HepG2 (cell line): Measurements from ENCODE around the gene FAM219B. TPM values are rescaled to one million over a fixed set of nuclear protein-coding genes. Genes with fewer than 3 reads are reported as not detected.

Source experiments
- ATAC-seq: fragments of 200-7000 bp; cut with Tn5 transposase; 3 replicates; pipeline ENCODE4 v1.9.1; 2020; ENCODE audit warnings: mild to moderate bottlenecking, moderate library complexity
- BruUV-seq: library from RNA; stranded (reverse); fragments of 400-500 nt; replicated peaks from 2 replicates; lab custom pipeline; 2021; lab: Mats Ljungman, UMichigan
- CTCF ChIA-PET: fragments of 300-600 bp; formaldehyde crosslinking; extraction: SDS; loops from one replicate; lab custom pipeline; 2021; ENCODE audit warnings: low total read pairs, inconsistent platforms, low intra/inter-chr PET ratio; lab: Yijun Ruan, JAX
- POLR2A ChIA-PET: fragments of 350-600 bp; sonication (Branson Sonifier 250); formaldehyde crosslinking; loops from one replicate; lab custom pipeline; 2020; ENCODE audit warnings: antibody characterized with exemption, inconsistent platforms; lab: Yijun Ruan, JAX
- DNase-seq: peaks from one replicate; pipeline ENCODE4 v3.0.0-alpha.2; 2015; ENCODE audit warnings: low spot score
- FAIRE-seq: peaks from 3 replicates; lab custom pipeline; 2011; peaks lifted over from hg19 to GRCh38; lab: Jason Lieb, UNC
- H2AFZ ChIP-seq: one replicate; pipeline ENCODE4 v1.6.1; 2011; ENCODE audit warnings: low read length, inconsistent platforms
- H3K27ac ChIP-seq: fragments of 300-600 bp; 3 replicates; pipeline ENCODE4 v1.8.0; 2011; ENCODE audit warnings: mixed run types, mild to moderate bottlenecking, mixed read lengths, low read length, inconsistent platforms; ENCODE audit not compliant: insufficient read depth; ENCODE audit errors: extremely low read length
- H3K27me3 ChIP-seq, 2 experiments: fragments of 200-600 bp in 1 of 2; 2 replicates in 1 of 2; 3 replicates in 1 of 2; pipeline versions ENCODE4 v1.6.0 to v1.8.0; 2011; ENCODE audit warnings: low read length in 2 of 2, mild to moderate bottlenecking in 2 of 2, moderate library complexity in 2 of 2, inconsistent platforms in 1 of 2; ENCODE audit not compliant: insufficient read depth in 2 of 2, control insufficient read depth in 1 of 2
- H3K36me3 ChIP-seq, 2 experiments: fragments of 200-600 bp in 1 of 2; replicated peaks in 1 of 2; 2 replicates in 1 of 2; 3 replicates in 1 of 2; pipeline versions ENCODE4 v1.5.1 to v1.8.0; 2011; ENCODE audit warnings: low read length in 2 of 2, inconsistent platforms in 1 of 2; ENCODE audit not compliant: insufficient read depth in 2 of 2, control insufficient read depth in 1 of 2
- H3K4me1 ChIP-seq: 2 replicates; pipeline ENCODE4 v1.5.1; 2012; ENCODE audit warnings: low read length, inconsistent platforms; ENCODE audit not compliant: insufficient read depth
- H3K4me2 ChIP-seq: 2 replicates; pipeline ENCODE4 v1.6.0; 2011; ENCODE audit warnings: low read depth, low read length, inconsistent platforms
- H3K4me3 ChIP-seq, 3 experiments: fragments of 200-600 bp in 1 of 3; sonication (generic), shearing (Covaris generic) in 1 of 3; replicated peaks in 1 of 3; 2 replicates each; pipeline ENCODE4 v1.5.1; 2011 to 2016; ENCODE audit warnings: low read length in 3 of 3, inconsistent platforms in 2 of 3, low read depth in 2 of 3, mild to moderate bottlenecking in 2 of 3, control low read depth in 1 of 3, mixed read lengths in 1 of 3; ENCODE audit not compliant: insufficient read depth in 1 of 3
- H3K79me2 ChIP-seq: one replicate; pipeline ENCODE4 v1.6.1; 2011; ENCODE audit warnings: low read length, inconsistent platforms; ENCODE audit not compliant: insufficient read depth
- H3K9ac ChIP-seq: 2 replicates; pipeline ENCODE4 v1.6.0; 2011; ENCODE audit warnings: mild to moderate bottlenecking, low read depth, low read length, inconsistent platforms; ENCODE audit not compliant: insufficient read depth
- H3K9me3 ChIP-seq: 2 replicates; pipeline ENCODE4 v1.5.1; 2012; ENCODE audit warnings: mild to moderate bottlenecking, low read length
- H4K20me1 ChIP-seq: 2 replicates; pipeline ENCODE4 v1.6.0; 2011; ENCODE audit warnings: inconsistent platforms, mild to moderate bottlenecking, low read length, moderate library complexity; ENCODE audit not compliant: insufficient read depth
- HOXA3 ChIP-seq: sonication (generic); formaldehyde crosslinking; IDR thresholded peaks from 2 replicates; pipeline ENCODE4 v1.5.0; 2020; ENCODE audit warnings: missing genetic modification reagents
- NFIB ChIP-seq: sonication (generic); formaldehyde crosslinking; IDR thresholded peaks from 2 replicates; pipeline ENCODE4 v1.9.0; 2021; ENCODE audit warnings: missing genetic modification reagents, mild to moderate bottlenecking, borderline replicate concordance
- ZNF652 ChIP-seq: IDR thresholded peaks from 2 replicates; pipeline ENCODE4 v1.6.1; 2016; ENCODE audit warnings: low read depth, borderline replicate concordance
- ZNF660 ChIP-seq: sonication (generic); formaldehyde crosslinking; IDR thresholded peaks from 2 replicates; pipeline ENCODE4 v1.5.1; 2020; ENCODE audit warnings: mild to moderate bottlenecking, low read depth, missing genetic modification reagents, borderline replicate concordance
- WGBS: methylation state at CpG from one replicate; pipeline ENCODE4 v1.1.6; 2017; ENCODE audit warnings: low lambda C conversion rate; 5-methylcytosine and 5-hydroxymethylcytosine counted together
- in situ Hi-C: cut with HindIII; loops from 2 replicates; pipeline ENCODE4 v1.10.0; 2017; ENCODE audit warnings: low pct_unique_long_range_greater_than_20kb; ENCODE audit not compliant: extremely low pct_ligation_motif_present
- intact Hi-C: fragments of 100-400 bp; cut with micrococcal nuclease; formaldehyde crosslinking; loops from one replicate; pipeline ENCODE4 v1.10.0; 2022; ENCODE audit not compliant: unreplicated experiment
- polyA plus RNA-seq, 8 experiments: library from polyadenylated mRNA; depleted of rRNA in 3 of 8; stranded (reverse) in 7 of 8; unstranded in 1 of 8; fragments of >200 nt; fragmentation: Illumina TruSeq in 4 of 8; extraction: Trizol in 4 of 8; gene quantifications; 2 replicates each; pipeline versions ENCODE4 v1.2.1 to v1.2.3, GENCODE V29; 2011 to 2016; ENCODE audit warnings: low read depth in 4 of 8, missing spikeins in 1 of 8, mixed read lengths in 1 of 8; ENCODE audit not compliant: insufficient read depth in 1 of 8
- total RNA-seq, 5 experiments: library from RNA; depleted of rRNA; stranded (reverse); fragments of >200 nt; fragmentation: Illumina TruSeq; extraction: Trizol; gene quantifications; 2 replicates each; pipeline ENCODE4 v1.2.3, GENCODE V29; 2016; ENCODE audit warnings: low read depth in 1 of 5
- TF ChIP-seq, protein P1 (sequence below): sonication (generic); formaldehyde crosslinking; IDR thresholded peaks from 2 replicates; pipeline ENCODE4 v1.5.0; 2020; ENCODE audit warnings: mild to moderate bottlenecking, missing genetic modification reagents
- TF ChIP-seq, protein P2 (sequence below): sonication (generic); formaldehyde crosslinking; IDR thresholded peaks from 2 replicates; pipeline ENCODE4 v1.4.0; 2020; ENCODE audit warnings: mild to moderate bottlenecking, low read depth, missing genetic modification reagents
- TF ChIP-seq, protein P3 (sequence below): sonication (generic); formaldehyde crosslinking; IDR thresholded peaks from 2 replicates; pipeline ENCODE4 v1.4.0; 2020; ENCODE audit warnings: missing genetic modification reagents

FAM219B gene
- total and polyA plus RNA-seq, 2 of the 13 experiments (the other 11 are each of a cell fraction or from before 2014, with no cell fraction given), result 36.6 to 50.2 TPM

DNA sequence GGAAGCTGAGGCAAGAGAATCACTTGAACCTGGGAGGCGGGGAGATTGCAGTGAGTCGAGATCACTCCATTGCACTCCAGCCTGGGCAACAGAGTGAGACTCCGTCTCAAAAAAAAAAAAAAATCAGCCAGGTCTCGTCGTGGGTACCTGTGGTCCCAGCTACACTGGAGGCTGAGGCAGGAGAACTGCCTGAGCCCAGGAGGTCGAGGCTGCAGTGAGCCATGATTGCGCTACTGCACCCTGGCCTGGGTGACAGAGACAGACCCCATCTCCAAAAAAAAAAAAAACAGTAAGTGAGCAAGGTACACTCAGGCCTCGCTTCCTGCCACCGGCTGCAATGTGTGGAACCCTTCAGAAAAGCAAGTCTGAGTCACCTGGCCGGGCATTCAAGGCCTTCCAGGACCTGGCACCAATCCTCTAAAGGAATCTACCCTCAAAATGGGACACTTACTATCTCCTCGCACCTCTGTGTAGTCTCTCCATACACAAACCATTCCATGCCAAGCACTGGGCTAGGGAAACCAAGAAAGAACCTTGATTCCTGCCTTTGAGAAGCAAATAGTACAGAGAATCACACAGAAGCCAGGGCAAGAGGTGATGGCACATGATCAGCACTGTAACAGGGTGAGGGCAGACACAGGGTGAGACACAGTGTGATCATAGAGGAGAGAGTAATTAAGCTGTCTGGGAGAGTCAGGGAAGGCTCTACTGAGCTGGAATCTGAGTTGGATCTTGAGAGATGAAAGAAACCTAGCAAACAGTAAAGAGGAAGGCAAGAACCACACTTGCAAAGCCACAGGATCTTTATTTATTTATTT lies 43.2 kb downstream of the FAM219B start:
- FAIRE-seq, result no peak
- no peak for DNase-seq
- Histone ChIP-seq H3K27ac (peak overlapping the region; percentile 13), H3K4me2 (no peak overlapping the region), H3K4me1 (peaks cover 43% of the 10 kb centered on the region), H3K9ac (no peak overlapping the region), H3K79me2 (peaks cover 36% of the 10 kb centered on the region), H4K20me1 (peaks cover 10% of the 10 kb centered on the region), H3K4me3 (no peak overlapping the region), H2AFZ (no peak overlapping the region), H3K27me3 (no peaks in the 10 kb centered on the region), H3K36me3 (peaks cover 0 to 2% of the 10 kb centered on the region in 2 experiments; a peak in 3 of 5 replicates), H3K9me3 (no peaks in the 10 kb centered on the region)
- no TSS peak for BruUV-seq
- ATAC-seq, result no peak
- 85% methylated on average over 11 of the region's 11 CpGs for WGBS
- CTCF ChIA-PET, result no interaction called here
- TF ChIP-seq HOXA3 (CRISPR knock-in tag), result no peak
- TF ChIP-seq, protein P1, sequence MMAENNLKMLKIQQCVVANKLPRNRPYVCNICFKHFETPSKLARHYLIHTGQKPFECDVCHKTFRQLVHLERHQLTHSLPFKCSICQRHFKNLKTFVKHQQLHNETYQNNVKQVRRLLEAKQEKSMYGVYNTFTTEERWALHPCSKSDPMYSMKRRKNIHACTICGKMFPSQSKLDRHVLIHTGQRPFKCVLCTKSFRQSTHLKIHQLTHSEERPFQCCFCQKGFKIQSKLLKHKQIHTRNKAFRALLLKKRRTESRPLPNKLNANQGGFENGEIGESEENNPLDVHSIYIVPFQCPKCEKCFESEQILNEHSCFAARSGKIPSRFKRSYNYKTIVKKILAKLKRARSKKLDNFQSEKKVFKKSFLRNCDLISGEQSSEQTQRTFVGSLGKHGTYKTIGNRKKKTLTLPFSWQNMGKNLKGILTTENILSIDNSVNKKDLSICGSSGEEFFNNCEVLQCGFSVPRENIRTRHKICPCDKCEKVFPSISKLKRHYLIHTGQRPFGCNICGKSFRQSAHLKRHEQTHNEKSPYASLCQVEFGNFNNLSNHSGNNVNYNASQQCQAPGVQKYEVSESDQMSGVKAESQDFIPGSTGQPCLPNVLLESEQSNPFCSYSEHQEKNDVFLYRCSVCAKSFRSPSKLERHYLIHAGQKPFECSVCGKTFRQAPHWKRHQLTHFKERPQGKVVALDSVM (CRISPR knock-in tag), result peak; percentile 71; the same call in 1 of the 2 replicates
- intact Hi-C loops (no loop called here), in situ Hi-C loops (no loop called here)
- POLR2A ChIA-PET, result no interaction called here

DNA sequence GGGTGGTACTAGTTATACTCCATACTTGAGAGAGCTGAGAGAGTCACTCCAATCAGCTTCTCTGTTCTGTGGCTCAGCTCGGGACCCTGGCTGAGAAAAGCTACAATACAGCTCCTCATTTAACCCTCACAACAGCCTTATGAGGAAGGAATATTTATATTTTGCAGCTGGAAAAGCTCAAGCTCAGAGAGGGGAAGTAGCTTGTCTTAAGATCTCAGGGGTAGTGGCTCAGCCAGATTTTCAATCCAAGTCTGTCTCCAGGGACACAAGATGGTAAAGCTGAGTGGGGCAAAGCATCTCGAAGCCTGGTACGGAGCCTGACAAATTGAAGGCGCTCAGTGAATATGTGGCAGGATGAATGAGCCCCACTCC lies 48.3 kb downstream of the FAM219B start:
- ATAC-seq (no peak), DNase-seq (no peak), FAIRE-seq (no peak)
- ChIA-PET POLR2A (interaction anchor here (0.7 to 1.1 kb wide), 2 partner anchors 16 to 65 kb away, joined by 3 to 4 read pairs; no protein-coding TSS in a partner anchor), CTCF (no interaction called here)
- Histone ChIP-seq H3K9me3 (no peaks in the 10 kb centered on the region), H3K27me3 (no peaks in the 10 kb centered on the region), H3K36me3 (peaks cover 4 to 13% of the 10 kb centered on the region in 2 experiments; a peak in 4 of 5 replicates), H2AFZ (no peak overlapping the region), H3K4me2 (no peak overlapping the region), H3K4me3 (no peak overlapping the region), H3K9ac (no peak overlapping the region), H3K79me2 (peaks cover 13% of the 10 kb centered on the region), H3K4me1 (peaks cover 22% of the 10 kb centered on the region), H4K20me1 (peaks cover 5% of the 10 kb centered on the region; the same call in 1 of the 2 replicates), H3K27ac (no peak overlapping the region)
- no TSS peak for BruUV-seq
- in situ Hi-C loops (no loop called here), intact Hi-C loops (no loop called here)
- 99% methylated on average over 4 of the region's 4 CpGs for WGBS
- TF ChIP-seq, protein P2, sequence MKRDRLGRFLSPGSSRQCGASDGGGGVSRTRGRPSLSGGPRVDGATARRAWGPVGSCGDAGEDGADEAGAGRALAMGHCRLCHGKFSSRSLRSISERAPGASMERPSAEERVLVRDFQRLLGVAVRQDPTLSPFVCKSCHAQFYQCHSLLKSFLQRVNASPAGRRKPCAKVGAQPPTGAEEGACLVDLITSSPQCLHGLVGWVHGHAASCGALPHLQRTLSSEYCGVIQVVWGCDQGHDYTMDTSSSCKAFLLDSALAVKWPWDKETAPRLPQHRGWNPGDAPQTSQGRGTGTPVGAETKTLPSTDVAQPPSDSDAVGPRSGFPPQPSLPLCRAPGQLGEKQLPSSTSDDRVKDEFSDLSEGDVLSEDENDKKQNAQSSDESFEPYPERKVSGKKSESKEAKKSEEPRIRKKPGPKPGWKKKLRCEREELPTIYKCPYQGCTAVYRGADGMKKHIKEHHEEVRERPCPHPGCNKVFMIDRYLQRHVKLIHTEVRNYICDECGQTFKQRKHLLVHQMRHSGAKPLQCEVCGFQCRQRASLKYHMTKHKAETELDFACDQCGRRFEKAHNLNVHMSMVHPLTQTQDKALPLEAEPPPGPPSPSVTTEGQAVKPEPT (CRISPR knock-in tag), result no peak
- TF ChIP-seq NFIB (CRISPR knock-in tag) (no peak), ZNF660 (CRISPR knock-in tag) (no peak), ZNF652 (CRISPR knock-in tag) (no peak)
- TF ChIP-seq, protein P3, sequence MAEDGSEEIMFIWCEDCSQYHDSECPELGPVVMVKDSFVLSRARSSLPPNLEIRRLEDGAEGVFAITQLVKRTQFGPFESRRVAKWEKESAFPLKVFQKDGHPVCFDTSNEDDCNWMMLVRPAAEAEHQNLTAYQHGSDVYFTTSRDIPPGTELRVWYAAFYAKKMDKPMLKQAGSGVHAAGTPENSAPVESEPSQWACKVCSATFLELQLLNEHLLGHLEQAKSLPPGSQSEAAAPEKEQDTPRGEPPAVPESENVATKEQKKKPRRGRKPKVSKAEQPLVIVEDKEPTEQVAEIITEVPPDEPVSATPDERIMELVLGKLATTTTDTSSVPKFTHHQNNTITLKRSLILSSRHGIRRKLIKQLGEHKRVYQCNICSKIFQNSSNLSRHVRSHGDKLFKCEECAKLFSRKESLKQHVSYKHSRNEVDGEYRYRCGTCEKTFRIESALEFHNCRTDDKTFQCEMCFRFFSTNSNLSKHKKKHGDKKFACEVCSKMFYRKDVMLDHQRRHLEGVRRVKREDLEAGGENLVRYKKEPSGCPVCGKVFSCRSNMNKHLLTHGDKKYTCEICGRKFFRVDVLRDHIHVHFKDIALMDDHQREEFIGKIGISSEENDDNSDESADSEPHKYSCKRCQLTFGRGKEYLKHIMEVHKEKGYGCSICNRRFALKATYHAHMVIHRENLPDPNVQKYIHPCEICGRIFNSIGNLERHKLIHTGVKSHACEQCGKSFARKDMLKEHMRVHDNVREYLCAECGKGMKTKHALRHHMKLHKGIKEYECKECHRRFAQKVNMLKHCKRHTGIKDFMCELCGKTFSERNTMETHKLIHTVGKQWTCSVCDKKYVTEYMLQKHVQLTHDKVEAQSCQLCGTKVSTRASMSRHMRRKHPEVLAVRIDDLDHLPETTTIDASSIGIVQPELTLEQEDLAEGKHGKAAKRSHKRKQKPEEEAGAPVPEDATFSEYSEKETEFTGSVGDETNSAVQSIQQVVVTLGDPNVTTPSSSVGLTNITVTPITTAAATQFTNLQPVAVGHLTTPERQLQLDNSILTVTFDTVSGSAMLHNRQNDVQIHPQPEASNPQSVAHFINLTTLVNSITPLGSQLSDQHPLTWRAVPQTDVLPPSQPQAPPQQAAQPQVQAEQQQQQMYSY (CRISPR knock-in tag), result no peak
